Stimulated activated CD4-positive, alpha-beta T cell treated with anti-CD3 and anti-CD28 coated beads, TNF-alpha, amount 100 ng/mL, for 48 hours (primary cell): Measurements from ENCODE around the gene PACC1.

Experiments
- DNase-seq, 3 donors: peaks; one replicate each; pipeline ENCODE4 v3.0.0-alpha.2; 2020; ENCODE audit warnings: low read depth in 3 of 3

The PACC1 gene

GRCh38 chr1:212414328-212415106 is at the start of gene PACC1:
TSS of gene PACC1 (minus strand) at chr1:212414886. CDS start at chr1:212414757, 129 bp downstream.
- peak; percentile 74 to 86 (median 82) for DNase-seq

GRCh38 chr1:212463565-212464285 is 49.0 kb upstream of the PACC1 start:
- DNase-seq: no peak

GRCh38 chr1:212461916-212462660 is 47.4 kb upstream of the PACC1 start:
- no peak for DNase-seq

- DNase-seq: no peak
These were observed 45.7 kb upstream of the PACC1 start for GRCh38 chr1:212460376-212460775.

GRCh38 chr1:212459656-212460055 is 45.0 kb upstream of the PACC1 start:
- no peak for DNase-seq

- DNase-seq: no peak
These were observed 44.1 kb upstream of the PACC1 start for GRCh38 chr1:212458817-212459216.

GRCh38 chr1:212457740-212458338 is 43.2 kb upstream of the PACC1 start:
- DNase-seq: peak; percentile 40 to 72 (median 62)

- DNase-seq: peak; percentile 65 to 81 (median 79)
These were observed 41.3 kb upstream of the PACC1 start for GRCh38 chr1:212455803-212456528.

GRCh38 chr1:212455401-212455800 is 40.7 kb upstream of the PACC1 start:
- no peak for DNase-seq

GRCh38 chr1:212454741-212455140 is 40.1 kb upstream of the PACC1 start:
- no peak for DNase-seq

GRCh38 chr1:212453156-212453857 is 38.6 kb upstream of the PACC1 start:
- no peak for DNase-seq

GRCh38 chr1:212452323-212453155 is 37.9 kb upstream of the PACC1 start:
- DNase-seq: no peak

- no peak for DNase-seq
These were observed 37.0 kb upstream of the PACC1 start for GRCh38 chr1:212451416-212452322.

- no peak for DNase-seq
These were observed 35.7 kb upstream of the PACC1 start for GRCh38 chr1:212450331-212450881.

- DNase-seq: no peak
These were observed 32.8 kb upstream of the PACC1 start for GRCh38 chr1:212447478-212447877.

GRCh38 chr1:212446333-212446732 is 31.6 kb upstream of the PACC1 start:
- DNase-seq: no peak

GRCh38 chr1:212442408-212442807 is 27.7 kb upstream of the PACC1 start:
- no peak for DNase-seq

- DNase-seq: no peak
These were observed 25.7 kb upstream of the PACC1 start for GRCh38 chr1:212440419-212440818.
